Stimulated activated CD8-positive, alpha-beta memory T cell treated with anti-CD3 and anti-CD28 coated beads, Interleukin-4, amount 100 ng/mL, for 24 hours (primary cell): ENCODE measurements around the gene HTRA3.

Experiments
- DNase-seq: peaks from one replicate; pipeline ENCODE4 v3.0.0-alpha.2; 2020; ENCODE audit warnings: low read depth

The HTRA3 gene

DNA sequence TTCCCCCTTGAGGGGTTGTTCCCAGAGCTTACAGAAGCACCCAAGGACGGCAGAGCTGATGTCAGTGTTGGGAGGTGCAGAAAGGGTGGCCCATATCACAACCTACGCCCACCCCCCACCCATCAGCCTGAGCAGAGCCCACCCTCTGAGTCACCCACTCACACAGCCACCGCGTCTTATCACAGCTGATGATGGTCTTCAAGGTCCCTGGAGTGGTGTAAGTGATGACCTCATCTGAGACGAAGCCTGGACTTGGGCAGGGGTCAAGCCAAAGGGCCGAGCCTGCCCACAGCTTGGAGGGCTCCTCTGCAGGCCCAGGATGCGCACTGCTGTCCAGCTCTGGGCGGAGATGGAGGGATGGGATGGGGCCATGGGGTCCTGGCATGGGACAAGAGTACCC, 3.0 kb upstream of the HTRA3 start:
- no peak for DNase-seq

DNA sequence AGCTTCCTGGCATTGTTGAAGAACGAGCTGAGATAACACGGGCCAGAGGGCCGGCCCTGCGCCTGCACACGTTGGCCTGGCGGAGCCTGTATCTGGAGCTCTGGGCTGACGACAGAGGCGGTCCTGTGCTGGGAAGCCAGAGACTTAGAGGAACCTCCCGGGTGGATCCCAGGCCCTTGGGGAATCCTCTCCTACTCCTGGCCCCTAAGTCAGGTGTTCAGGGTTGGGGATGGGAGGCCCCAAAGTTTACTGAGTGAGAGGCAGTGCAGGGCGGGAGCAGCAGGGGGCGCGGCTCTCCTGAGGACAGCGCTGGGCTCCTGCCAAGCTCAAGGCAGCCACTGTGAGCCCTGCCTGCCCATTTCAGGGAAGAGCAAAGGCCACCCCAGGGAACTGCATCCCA, 2.5 kb upstream of the HTRA3 start:
- DNase-seq: no peak

DNA sequence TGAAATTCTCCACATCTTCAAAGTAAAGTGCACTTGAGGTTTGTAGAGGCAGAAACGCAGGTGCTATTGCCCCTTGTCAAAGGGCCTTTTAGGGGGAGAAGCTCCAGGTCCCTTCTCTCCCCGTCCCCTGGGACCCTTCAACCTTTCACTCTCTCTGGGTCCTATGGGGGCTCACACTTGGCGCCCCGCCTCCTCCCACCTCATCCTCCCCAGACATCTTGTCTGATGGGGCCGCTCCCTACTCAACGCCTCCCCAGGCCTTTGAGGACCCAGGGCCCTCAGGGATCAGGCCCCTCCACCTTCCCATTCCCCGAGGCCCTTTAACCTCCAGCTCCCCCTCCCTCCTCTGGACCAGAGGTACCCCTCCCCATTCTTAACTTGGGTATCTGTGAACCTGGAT, 1.3 kb upstream of the HTRA3 start:
- DNase-seq: no peak

DNA sequence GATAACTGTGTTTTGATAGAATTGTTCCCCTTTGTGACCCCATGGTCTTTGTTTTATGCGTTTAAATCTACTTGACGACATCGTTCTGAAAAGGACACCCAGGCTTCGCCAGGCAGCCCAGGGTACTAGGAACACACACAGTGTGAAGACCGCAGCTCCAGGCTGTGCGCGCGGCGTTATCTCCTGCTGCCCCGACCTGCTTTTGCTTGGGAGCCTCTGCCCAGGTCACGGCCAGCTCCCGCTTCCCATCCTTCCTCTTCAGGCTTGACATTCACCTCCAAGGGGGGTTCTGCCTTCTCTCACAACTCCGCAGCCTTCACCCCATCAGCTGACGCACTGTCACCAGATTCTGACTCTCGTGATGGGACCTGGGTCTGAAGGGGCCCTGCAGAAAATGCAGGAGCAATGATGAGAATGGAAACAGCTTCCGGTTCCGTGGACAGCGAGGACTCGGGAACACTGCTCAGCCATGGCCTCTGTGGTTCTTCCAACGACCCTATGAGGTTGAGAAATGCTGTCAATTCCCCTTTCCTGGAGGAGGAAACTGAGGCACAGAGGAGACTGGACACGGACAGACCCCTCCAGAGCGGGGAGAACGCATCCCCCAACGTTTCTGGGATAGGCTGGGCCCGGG, 536 bp upstream of the HTRA3 start:
- DNase-seq: no peak

DNA sequence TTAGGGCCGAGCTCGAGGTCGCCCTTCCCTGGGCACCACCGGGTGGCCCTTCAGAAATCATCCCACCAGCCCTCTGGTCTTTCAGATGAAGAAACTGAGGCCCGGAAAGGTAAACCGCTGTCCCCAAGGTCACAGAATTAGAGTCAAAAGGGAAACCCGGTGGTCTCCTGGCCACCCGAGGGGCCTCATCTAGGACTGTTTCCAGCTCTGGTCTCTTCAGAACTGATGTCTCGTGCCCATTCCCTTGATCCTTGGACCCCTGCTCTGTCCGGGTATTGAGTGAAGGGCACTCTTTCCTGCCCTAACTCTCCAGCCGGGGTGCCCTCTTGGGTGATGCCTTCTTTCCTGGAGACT, 841 bp downstream of the HTRA3 start:
- no peak for DNase-seq

DNA sequence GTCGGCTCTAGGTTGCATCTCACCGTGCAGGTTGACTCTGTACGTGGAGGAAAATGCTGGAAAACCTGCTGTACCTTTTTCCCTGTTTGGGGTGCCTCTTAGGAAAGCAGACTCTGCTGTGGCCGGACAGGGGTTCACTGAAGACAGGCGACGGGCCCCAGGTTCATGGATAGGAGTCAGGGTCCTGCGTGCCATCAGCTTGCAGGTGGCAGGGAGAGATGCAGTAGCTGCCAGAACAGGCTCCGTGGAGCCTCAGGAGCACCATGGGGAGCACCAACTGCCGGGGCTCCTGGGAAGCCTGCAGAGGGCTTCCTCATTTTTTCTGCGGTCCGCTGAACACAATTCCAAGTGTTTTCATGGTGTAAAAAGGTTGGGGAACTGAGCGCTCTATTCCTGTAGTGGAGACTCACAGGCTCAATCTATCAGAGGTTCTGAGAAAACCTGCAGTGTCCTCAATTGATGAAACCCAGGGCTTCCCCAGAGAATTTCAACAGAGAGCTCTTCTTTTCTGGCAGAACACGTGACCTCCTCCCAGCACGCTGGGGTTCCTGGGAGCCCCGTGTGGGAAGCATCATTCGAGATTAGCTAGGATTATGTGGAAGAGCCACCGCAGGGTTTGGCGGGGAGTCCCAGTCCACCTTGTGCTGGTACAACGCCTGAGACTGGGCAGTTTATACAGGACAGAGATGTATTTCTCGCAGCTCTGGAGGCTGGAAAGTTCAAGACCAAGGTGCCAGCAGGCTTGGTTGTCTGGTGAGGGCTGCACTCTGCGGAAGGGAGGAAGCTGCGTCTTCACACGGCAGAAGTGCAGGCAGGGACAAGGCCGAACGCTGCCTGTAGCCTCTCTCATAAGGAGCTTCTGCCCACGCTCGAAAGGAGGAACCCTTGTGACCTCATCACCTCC, 1.6 kb downstream of the HTRA3 start:
- DNase-seq: no peak

DNA sequence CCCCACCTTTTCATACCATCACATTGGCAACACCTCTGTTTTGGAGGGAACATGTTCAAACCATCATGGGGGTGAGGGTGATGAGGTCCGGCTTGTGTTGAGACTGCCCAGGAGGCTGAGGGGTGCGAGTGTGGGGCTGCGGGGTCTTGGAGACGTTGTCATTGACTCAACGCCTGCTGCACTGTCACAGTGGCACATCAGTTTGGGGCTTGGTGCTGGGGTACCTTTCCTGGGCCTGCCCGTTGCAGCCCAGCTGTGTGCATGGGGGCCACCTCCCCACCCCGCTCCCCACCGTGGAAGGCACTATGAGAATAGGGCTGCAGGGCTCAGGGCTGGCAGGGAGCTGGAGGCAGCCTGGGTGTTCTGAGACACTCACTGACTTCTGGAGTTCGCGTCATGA, 2.3 kb downstream of the HTRA3 start:
- DNase-seq: no peak

DNA sequence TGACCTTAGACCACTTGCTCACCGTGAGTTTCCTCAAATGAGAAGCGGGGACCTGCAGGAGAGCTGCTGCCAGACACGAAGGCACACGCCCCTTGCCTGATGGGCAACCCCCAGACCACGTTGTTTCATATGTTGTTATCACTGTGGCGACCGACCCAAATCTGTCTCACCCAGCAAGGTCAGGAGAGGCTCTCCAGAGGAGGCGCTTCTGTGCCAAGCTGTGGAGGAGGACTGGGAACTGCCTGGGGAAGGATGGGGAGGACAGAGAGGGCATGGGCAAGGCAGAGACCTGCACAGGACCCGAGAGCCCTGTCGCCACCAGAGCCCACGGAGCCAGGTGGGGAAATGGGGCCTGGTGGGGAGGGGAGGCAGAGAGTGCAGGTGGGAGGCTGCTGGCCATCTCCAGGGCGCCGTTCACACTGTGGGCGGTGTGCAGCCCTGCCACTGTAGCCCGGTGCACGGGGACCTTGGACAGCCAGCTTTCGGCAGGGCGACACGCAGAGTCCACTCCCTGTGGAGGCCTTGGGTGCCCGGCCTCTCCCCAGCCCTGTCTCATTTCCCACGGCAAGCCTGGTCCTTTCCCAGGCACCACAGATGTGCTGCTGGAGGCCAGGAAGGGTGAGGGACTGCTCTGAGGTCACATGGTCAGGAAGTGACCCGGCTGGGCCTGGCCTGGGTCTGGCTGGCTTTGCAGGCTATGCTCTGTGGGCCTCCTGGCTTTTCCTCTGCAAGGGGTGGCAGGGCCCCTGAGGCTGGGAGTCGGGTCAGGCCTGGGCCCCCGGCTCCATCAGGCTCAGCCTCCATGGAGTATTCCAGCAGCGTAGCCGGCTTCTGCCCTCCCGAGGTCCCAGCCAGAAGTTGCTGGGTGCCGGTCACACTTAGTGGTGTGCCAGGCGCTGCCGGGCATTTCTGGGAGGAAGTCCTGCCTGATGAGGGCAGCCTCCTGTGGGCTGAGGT, 3.2 kb downstream of the HTRA3 start:
- DNase-seq: no peak

DNA sequence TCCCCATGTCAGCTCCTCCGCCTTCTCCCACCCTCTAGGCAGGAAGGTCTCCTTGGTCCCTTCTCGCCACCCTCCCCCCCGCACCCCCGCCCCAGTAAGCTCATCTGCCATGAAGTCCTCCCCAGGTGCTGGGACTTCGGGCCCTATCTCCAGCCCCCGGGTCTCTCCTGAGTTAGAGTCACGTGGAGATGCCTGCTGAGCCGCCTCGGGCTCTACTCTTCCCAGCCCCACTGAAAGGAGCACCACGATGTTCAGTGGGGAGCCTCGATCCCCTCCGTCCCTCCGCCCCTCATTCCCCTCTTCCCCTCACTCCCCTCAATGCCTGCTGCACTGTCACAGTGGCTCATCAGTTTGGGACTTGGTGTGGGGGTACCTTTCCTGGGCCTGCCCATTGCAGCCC, 3.9 kb downstream of the HTRA3 start:
- no peak for DNase-seq

DNA sequence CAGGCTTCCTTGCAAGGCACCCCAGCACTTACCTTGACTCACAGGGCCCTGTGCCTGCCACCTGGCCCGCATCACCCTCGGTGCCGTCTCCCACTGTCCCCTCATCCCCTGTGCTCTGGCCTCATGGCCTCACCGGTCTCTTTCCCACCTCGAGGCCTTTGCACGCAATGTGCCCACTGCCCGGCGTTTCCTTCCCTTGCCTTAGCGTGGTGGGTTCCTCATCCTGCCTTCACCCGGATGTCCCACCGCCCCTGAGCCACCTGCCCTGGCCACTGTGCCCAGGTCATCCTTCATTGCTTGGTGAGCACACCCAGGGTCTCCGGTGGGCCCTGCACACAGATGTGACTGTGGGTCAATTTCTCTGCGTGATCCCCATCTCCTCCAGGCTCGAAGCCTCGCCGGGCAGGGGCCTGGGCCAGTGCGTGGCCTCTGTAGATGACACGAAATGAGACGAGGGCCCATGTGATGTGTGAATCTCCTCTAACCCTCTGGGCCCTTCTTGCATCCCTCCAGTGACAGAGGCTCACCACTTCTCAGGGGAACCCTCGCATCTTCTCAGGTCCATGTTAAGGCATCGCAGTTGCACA, 4.6 kb downstream of the HTRA3 start:
- no peak for DNase-seq

DNA sequence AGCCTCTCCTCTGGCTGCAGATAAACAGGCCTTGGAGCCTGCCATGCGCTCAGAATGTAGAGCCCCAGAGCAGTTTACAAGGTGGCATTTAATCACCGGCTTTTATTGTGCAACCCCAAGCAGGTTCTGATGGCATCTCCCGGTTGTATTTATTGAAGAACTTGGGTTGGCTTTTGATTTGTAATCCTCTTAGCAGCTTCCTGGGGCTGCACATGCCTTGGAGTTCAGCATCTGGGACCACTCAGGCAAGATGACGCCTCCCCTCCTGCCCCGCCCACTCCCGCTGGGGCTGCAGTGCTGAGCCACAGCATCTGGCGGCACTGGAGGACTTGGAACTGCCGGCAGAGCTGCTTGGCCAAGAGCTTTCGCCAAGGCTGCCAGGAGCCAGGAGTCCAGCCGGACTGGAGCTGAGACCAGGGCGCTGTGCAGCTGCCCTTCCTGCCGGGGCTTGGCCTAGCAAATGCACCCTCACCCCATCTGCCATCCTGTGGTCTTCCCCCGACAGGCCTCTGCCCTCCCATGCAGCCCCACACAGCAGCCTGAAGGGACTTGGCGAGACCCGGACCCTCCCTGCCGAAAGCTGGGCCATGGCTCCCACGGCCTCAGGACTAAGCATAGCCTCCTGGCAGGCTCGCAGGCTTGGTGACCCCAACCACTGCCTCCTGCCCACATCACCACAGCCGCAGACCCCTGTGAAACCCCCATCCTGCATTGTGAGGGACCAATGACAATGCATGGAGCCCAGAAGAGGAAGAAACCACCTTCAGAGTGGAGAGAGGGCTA, 5.4 kb downstream of the HTRA3 start:
- no peak for DNase-seq

DNA sequence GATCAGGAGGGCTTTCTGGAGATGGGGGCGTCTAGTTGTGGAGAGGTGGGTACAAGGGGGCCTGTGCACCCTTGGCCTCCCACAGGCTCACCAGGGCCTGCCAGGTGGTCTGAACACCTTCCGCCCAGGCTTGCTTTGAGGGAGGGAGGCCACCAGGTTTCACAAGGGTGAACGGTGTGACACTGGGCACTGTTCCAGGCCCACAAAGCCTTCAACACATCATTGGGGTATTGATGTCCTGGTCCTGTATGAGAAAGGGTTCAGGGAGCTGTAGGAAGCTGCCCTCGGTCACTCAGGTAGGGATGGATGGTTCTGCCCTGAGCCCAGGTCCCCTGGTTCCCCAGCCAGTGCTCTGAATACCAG, 6.0 kb downstream of the HTRA3 start:
- no peak for DNase-seq

DNA sequence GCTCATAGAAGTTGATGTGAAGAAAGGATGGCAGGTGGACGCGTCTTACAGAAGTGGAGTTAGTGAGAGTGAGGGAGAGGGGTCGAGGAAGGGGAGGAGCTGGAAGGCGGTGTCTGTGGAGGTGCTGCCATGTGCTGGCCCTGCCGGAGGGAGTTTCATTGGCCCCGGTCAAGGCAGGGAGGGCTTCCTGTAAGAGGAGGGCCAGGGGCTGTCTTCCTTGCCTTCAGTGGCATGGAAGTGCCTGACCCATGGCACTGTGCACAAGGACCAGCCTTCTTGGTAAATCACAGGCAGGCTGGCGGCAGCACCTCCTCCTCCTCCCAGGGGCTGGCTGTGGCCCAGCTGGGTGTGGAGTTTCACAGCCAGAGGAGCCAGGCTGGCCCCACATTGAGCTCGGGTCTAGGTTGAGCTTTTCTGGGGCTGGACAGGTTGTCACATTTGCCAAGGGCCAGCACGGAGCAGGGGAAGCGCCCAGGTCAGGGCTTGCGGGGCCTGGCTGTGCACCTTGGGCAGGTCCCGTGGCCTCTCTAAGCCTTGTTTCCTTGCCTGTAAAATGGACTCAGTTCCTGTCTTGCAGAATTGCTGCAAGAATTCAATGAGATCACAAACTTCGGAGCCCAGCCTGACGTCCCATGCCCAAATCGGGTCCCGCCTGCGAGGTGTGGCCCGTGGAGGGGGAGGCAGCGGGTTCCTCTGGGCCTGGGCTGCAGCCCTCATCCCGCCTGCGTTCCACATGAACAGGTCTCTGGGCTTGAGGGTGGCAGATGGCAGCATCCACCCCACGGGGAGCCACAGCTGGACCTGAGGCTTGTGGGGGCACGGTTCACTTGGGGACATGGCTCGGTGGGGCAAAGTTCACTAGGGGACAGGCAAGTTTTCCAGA, 7.0 kb downstream of the HTRA3 start:
- no peak for DNase-seq

DNA sequence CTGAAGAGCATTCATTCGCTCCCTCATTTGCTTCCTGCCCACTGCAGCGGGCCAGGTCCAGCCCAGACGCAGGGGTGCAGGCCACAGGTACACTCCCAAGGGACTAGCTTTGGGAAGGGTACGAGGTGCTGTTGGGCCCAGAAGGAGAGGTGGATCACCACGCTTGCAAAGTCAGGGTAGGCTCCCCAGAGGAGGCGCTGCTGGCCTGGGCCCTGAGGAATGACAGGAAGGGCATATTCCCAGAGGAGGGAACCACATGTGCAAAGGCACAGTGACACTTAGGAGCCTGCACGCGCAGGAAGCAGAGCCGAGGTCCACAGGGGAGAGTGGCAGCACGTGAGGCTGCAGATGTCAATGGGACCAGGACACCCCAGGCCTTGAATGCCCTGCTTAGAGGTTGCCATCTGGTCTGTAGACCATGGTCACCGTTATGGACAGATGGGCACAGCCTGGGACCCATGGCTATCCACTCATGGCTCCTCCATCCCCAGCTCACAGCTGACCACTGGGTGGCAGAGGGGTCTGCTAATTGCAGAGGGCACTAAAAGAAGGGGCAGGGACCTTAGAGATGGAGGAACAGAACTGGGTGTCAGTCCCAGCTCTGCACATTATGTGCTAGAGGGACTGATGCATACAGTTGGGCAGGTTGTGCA, 7.9 kb downstream of the HTRA3 start:
- DNase-seq: no peak

DNA sequence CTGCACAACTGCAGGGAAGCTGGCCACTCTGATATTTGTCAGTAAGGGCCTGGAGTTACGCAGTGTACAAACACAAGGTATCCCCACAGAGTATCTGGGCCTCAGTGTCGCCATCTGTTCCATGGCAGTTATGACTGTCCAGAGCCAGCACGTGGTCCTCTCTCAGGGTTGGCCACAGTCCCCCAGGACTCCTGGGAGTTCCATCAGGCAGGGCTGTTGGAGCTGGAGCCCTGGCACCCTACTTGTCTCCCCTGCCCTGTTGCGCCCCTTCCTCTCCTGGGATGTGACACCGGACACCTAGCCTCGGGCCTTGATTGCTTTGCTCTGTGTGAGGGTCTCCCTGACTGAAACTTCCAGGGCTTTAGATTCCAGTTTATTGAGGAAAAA, 8.4 kb downstream of the HTRA3 start:
- DNase-seq: no peak

DNA sequence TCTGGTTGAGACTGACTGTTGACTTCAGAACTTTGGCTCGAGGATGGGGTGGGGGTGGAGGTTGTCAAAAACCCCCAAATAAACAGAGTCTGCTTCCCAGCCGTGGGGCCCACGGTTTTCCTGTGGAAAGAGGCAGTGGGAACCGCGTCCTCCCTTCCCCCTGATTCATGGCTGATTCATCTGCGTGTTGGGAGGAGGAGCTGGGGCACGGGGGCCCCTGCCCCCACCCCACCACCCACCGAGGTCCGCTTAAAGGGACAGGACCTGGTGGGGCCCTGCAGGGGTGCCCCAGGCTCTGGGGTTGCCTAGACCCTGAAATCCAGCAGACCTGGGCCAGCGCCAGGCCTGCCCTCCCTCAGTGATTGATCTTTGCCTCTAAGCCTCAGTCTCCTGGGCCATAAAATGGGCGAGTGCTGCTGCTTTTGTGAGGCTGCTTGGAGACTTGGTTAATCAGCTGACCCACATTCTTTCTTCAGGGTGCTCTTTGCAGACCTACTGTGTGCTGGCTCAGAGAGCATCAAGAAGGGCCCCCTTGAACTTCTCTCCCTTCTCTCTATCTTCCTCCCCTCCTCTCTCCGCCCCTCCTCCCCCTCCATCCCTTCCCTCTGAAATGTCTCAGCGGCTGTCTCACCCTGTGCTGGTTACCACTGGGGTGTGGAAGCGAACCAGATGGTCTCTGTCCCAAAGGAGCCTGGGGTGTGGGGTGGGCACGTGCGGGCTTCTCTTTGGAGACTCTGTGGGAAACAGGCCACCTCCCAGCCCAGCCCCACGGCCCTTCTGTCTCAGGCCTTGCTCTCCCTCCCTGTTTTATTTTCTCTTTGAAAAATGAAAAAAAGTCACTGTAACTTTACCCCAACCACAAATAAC, 9.1 kb downstream of the HTRA3 start:
- no peak for DNase-seq

DNA sequence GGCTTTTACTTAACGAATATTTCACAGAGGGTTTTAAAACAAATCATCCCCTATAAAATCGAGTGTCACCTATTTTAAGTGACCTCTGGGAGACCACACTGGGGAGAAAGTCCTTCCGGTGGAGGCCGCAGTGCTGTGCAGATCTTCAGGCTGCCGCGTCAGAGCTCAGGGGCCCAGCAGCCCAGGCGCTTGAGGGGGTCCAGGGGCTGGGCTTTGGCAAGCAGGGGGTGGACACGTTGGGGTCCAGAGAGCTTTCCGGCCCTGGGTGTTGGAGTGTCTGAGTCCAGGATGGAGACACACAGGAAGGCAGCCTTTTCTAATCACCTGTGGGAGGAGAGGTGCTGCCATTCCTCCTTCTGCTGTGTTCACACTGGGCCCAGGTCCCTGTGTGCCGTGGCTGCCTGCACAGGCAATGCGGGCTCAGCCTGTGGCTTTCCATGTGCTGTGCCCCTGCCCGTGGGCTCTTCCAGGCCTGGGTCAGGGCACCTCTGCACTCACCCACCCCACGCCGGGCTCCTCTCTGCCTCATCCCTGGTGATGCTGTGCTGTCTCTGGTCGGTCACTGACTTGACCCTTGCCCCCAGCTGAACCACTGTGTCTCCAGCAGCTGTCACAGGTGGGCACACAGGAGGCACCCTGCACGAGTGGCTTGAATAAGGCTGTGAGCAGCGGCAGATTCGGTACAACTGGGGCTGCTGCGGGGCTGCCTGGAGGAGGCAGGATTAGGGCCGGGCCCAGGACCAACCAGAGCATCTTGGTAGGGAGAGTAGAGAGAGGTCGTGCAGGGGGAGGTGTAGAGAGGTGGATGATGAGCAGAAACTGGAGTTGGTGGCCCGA, 10.0 kb downstream of the HTRA3 start:
- DNase-seq: no peak
